ENCODE measurements around the gene ACVR1C.
"Not testable (repeated sequence)": the region's sequence is repeated elsewhere in the genome, so short reads cannot be mapped to it uniquely, and the experiment has no call there.

Gene ACVR1C

DNA sequence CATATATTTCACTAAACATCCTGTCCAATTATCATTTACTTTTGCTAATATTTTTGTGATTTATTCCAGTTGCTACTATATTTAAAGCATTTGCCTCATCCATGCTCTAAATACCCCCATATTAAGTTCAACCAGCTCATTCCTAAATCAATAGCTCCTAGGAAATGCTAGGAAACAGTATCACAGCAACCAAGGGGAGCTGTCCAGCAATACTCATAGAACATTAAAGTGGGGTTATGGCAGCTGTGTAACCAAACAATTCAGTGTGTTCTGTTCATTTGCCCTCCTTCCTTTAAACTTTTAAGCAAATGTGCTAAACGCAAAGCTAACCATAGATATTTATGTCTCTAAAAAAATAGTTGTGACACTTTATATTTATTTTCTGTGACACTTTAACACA is 41.1 kb downstream of the ACVR1C start:
- DNase-seq (ENCODE audit: extremely low read depth in 1 of 2, low read depth in 1 of 2): no peak

DNA sequence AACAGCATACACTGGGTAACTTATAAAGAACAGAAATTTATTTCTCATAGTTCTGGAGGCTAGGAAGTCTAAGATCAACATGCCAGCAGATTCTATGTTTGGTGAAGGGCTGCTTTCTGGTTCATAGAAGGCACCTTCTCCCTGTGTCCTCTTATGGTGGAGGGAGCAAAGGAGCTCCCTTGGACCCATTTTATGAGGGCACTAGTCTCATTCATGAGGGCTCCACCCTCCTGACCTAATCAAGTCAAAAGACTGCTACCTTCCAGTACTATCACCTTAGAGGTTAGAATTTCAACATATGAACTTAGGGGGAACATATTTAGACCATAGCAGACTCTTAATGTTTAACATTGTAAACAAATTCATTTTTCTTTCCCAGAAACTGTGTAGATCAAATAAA is 54.5 kb downstream of the ACVR1C start:
- DNase-seq (ENCODE audit: extremely low read depth in 1 of 2, low read depth in 1 of 2): no peak

DNA sequence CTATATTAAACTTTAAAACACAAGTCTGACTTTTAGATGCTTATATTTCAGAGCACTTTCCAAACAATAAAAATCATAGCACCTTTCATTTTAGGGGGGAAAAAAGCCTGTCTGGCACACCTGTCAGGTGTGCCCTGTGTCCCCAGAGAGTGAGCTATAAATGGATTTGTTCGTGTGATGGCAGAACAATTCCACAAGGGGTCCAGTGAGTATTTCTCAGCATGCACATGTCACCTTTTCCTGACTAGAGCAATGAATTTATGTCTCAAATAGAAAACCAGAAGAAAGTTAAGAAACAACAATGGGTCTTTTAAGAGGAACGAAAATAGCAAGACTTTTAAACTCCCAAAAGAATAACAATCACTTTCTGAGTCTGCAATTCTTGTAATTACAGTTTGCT is 55.9 kb downstream of the ACVR1C start:
- DNase-seq (ENCODE audit: extremely low read depth in 1 of 2, low read depth in 1 of 2): no peak

DNA sequence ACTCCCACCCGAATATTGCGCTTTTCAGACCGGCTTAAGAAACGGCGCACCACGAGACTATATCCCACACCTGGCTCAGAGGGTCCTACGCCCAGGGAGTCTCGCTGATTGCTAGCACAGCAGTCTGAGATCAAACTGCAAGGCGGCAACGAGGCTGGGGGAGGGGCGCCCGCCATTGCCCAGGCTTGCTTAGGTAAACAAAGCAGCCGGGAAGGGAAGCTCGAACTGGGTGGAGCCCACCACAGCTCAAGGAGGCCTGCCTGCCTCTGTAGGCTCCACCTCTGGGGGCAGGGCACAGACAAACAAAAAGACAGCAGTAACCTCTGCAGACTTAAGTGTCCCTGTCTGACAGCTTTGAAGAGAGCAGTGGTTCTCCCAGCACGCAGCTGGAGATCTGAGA is 62.0 kb downstream of the ACVR1C start:
- DNase-seq (ENCODE audit: extremely low read depth in 1 of 2, low read depth in 1 of 2): not testable (repeated sequence)

DNA sequence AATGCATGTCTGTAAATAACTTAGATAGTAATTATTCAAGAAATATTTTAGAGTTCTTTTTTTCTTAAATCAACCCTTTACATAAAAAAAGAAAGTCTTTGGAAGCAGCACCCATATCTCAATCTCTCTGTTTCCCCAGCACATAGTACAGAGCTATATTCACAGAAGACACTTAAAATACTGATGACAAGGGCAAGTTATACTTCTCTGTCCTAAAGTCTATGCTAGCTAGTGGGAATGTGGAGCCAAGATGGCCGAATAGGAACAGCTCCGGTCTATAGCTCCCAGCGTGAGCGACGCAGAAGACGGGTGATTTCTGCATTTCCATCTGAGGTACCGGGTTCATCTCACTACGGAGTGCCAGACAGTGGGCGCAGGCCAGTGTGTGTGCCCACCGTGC is 62.6 kb downstream of the ACVR1C start:
- not testable (repeated sequence) for DNase-seq (ENCODE audit: extremely low read depth in 1 of 2, low read depth in 1 of 2)

DNA sequence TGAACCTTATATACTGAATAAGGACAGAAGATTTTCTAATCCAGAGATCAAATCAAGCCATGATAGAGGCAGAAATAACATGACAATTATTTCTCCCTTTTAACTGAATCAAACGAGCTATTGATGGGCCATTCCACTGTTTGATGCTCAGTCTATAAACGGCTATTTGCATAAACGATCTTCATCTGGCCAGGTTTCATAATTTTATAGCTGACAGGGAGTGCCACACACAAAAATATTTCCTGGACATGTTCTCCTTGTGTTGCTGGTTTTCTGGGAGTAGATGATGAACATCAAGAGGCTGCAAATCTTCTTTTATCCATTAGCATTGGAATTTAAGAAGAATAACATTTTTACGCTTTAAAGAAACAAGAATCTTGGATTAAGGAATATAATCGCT is 63.1 kb downstream of the ACVR1C start:
- DNase-seq (ENCODE audit: extremely low read depth in 1 of 2, low read depth in 1 of 2): no peak

DNA sequence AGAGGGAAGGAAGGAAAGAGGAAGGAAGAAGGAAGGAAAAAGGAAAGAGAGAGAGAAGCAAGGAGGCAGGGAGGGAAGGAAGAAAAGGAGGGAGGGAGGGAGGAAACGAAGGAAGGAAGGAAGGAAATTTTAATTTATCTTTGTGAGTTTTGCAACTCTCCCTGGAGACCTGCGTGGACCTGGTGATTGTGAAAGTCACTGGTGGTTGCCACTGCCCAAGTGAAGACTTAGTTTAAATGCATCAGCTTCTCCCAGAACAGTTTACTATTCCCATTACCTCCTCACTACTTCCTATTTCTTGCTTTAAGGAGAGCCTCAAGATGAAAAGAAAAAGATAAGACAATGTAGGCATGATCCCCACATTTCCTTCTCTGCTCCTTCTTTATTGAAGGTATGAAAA is 68.8 kb downstream of the ACVR1C start:
- DNase-seq (ENCODE audit: extremely low read depth in 1 of 2, low read depth in 1 of 2): no peak

DNA sequence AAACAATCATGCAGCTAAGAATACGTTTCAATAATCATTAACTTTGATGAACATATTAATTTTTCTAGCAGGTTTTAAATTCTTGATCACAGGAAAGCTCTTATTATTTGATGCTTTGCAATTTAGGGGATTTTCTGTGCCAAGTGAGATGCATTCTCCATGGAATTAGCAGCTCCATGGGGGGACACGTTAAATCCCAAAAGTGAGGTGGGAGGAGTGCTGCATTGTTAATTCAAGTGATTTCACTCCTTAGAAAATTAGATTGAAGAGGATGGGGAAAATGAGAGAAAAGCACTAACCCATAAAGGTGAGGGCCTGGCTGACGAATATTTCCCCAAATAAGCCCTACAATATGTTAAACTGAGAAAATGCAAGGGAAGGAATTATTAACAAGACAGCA is 69.2 kb downstream of the ACVR1C start:
- no peak for DNase-seq (ENCODE audit: extremely low read depth in 1 of 2, low read depth in 1 of 2)

DNA sequence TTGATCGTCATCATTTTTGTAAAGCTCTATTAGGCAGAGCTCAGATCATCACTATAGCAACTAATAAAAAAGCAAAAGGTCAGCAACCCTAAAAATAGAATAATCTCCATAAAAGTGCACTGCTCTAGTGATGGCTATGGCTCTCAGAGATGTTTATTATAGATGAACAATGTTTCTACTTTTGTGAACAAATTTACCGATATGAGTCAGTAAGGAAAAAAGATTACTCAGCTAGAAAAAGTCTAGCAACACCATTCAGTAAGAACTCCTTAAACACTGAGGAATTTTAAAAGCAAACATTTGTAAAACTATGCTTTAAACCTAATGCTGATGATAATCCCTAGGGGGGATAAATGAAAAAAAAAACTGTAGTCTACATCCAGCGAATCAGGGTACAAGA is 69.6 kb downstream of the ACVR1C start:
- DNase-seq (ENCODE audit: extremely low read depth in 1 of 2, low read depth in 1 of 2): no peak

DNA sequence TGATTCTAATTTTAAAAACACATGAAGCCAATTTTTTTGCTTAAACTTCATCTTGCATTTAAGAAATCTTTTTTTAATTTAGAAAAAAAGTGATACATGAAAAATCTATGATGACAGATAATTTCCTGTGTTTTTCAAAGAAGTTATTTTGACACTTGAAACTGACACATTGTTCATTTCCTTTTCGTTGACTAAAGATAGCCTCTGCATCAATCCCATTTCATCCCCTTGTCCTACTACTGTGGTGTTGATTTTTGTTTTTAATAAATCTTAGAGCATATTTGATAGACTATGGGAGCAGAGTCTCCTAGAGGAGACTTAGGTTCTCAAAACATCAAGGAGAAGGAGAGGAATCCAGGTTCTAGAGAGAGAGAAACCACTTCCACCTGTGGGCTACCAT is 70.9 kb downstream of the ACVR1C start:
- DNase-seq (ENCODE audit: extremely low read depth in 1 of 2, low read depth in 1 of 2): no peak

DNA sequence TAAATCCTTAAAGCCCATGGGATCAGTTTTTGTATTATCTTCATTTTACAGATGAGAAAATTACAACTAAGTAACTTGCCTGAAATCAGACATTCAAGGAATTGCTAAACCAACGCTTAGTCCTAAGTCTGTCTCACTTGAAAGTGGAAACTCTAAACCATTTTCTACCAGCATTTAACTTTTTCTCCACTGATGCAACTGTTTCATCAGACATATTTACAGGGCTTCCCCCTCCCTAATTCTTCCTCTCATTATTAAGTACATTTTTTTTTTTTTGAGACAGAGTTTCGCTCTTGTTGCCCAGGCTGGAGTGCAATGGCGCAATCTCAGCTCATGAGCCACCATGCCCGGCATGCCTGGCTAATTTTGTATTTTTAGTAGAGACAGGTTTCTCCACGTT is 88.6 kb downstream of the ACVR1C start:
- DNase-seq (ENCODE audit: extremely low read depth in 1 of 2, low read depth in 1 of 2): no peak

DNA sequence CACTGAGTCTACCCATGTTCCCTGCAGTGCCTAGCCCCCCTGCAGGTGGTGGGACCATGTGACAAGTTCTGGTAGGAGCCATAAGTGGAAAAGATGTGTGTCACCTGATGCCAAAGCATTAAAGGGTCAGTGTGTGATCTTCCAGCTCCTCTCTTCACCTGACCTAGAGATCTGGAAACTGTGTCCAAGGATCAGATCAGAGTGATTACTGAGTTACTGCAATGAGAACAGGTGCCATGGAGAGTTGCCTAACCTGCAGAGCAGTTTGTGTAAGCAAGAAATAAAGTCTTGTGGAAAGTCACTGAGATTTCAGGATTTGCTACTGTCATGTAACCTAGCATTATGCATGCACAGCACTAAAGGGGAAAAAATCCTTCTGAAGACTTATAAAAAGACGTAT is 90.6 kb downstream of the ACVR1C start:
- DNase-seq (ENCODE audit: extremely low read depth in 1 of 2, low read depth in 1 of 2): no peak

DNA sequence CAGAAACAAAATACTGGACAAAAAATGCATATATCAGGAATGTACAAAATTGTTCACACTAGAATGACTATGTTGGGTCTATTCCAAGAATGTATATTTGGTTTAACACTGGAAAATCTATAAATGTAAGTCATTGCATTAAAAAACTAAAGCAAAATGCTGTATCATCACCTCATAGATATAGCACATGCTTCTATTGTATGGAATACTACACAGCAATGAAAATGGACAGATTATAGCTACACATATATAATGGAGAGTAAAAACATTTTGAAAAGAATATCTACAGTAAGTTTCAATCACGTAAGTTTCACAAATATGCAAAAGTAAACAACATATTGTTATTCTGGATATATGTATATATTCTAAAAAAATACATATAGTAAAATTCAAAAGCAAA is 91.8 kb downstream of the ACVR1C start:
- no peak for DNase-seq (ENCODE audit: extremely low read depth in 1 of 2, low read depth in 1 of 2)

DNA sequence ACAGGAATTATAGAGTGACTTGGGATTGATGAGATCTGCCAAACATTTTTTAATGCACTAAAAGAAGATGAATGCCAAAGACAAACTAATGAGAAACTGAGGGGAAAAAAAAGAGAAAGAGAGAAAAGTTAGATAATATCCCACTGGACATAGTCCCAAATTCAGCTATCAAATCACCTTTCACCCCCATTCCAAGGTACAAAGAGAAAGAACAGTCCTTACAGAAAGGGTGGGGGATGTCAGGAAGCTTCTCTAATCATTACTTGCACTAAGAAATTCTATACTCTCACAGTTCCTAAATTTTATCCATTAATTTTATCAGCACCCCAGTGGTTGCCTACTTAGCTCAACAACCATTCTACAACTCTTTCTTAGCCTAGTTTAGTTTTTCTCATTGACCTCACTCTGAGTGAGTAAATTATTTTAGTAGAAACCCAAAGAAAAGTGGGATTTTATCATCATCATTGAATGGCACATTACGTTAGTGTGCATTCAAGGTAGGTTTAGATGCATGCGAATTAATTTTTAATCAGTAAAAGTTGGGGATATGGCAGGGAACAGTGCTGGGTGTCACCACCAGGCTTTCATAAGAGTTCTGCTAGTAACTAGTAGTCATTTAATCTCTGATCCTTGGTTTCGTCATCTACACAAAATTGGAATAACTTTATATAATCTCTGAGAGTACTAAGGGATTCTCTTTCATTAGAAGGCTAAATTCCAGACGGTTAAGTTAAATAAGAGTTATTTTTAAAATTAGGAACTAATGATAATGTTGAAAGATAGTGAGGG is 99.5 kb downstream of the ACVR1C start:
- no peak for DNase-seq (ENCODE audit: extremely low read depth in 1 of 2, low read depth in 1 of 2)

DNA sequence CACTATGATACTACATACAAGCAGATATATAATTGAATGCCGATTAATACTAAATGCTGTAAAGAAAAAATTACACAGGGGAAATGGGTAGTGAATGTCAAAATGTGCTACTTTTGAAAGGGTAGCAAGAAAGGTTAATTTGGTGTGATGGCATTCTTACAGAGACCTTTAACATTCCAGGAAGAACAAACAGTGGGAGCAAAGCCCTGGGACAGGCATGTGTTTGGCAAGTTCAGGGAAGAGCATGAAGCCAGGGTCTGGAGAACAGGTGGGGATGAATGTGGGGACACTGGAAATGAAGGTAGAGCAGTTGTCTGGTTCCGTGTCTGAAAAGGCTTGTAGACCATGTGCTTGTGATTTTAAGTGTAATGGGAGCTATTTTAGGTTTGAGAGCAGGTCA is 102.6 kb downstream of the ACVR1C start:
- DNase-seq (ENCODE audit: extremely low read depth in 1 of 2, low read depth in 1 of 2): no peak

DNA sequence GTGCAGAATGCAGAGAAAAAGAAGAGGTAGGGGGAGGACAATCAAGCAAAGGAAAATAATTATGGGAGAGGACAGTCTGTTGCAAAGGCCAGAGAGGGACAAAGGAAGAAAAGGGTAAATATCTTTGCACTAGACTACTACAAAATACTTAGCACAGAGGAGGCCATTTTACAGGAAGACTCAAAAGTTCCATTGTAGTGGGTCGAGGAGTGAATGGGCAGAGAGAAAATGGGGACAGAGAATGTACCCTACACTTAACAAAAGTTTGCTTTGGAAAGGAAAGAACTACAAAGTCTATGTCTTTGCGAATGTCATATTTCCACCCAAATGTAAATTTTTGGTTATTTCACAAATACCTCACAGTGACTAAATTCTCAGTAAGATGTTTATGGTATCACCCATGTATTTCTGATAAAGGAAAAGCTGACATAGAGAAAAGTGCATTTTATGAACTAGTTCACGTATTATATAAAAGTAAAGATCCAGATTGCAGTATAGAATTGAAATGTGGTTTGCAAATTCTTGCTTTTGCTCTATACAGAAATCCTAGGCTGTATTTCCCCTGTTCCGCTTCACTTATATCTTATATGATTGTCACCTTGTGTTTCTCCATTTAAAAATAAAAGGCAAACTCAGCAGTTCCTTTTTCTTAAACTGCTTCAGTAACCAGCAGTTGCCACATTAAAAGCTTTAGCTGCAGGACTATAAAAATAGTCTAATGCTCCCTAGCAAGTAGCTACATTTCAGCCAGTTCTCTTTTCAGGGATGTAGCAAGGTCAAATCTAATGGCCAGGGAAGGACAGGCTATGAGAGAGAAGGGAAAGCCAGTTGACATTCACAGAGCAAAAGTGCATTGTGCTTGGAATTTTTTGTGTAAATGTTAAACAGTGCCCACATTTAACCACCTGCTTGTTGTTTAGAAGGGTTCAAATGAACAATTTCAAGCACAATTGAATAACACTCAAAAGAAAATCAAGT is 105.1 kb downstream of the ACVR1C start:
- no peak for DNase-seq (ENCODE audit: extremely low read depth in 1 of 2, low read depth in 1 of 2)

DNA sequence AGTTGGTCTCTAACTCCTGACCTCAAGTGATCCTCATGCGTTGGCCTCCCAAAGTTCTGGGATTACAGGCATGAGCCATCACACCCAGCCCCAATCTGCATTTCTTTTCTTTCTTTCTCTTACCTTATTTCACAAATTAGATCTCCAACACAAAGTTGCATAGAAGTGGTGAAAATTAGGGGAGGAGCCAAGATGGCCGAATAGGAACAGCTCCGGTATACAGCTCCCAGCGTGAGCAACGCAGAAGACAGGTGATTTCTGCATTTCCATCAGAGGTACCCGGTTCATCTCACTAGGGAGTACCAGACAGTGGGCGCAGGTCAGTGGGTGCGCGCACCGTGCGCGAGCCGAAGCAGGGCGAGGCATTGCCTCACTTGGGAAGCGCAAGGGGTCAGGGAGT is 113.7 kb downstream of the ACVR1C start:
- DNase-seq (ENCODE audit: extremely low read depth in 1 of 2, low read depth in 1 of 2): not testable (repeated sequence)

DNA sequence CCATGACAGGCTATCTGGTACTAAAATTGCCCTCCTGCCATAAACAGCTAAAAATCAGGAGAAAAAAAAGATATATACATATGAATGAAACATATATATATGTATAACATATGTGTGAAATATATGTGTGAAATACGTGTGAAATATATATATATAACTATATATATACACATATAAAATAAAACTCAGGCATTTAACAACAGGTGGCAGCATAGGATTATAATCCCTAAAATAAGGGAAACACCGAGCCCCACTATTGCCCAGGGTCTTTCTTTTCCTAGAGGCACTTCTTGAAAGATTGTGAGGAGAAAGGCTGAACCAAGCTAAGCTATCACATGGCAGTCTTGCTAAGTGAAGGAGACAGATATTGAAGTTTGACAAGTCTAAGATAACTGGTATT is 118.9 kb downstream of the ACVR1C start:
- DNase-seq (ENCODE audit: extremely low read depth in 1 of 2, low read depth in 1 of 2): no peak

DNA sequence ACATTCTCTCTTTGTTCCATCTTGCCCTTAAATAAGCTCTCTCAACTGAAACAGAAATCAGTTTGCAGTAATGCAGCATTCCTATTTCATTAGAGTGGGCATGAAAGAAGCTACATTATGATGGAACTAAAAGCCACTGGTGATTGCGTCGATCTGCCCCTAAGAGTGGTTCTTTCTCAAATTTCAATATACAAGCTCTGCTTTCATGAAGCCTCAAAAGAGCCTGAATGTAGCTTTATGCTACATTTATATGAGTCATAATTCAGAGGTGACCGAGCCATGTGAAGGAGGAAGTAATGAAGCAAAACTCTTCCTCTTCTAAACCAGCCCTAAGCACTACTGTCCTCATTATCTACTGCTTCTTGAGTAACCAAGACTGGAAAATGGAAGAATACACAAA is 120.0 kb downstream of the ACVR1C start:
- DNase-seq (ENCODE audit: extremely low read depth in 1 of 2, low read depth in 1 of 2): no peak

DNA sequence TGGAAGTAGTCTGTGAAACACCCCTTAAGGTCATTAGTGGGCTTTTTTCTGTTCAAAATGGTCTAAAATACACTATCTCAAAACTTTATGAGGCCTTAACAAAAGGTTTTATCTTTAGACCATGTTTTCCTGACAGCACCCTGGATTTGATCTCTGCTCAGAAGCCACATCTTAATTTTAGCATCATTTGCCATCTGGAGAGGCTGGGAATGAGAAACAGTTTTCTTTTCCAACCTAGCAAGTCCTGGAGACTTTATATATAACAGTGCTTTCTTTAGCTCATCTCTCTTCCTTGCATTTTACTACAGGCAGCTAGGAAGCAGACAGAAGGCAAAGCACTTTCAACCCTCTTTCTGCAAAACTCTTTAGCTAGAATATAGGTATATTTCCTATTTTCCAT is 122.1 kb downstream of the ACVR1C start:
- DNase-seq (ENCODE audit: extremely low read depth in 1 of 2, low read depth in 1 of 2): no peak

DNA sequence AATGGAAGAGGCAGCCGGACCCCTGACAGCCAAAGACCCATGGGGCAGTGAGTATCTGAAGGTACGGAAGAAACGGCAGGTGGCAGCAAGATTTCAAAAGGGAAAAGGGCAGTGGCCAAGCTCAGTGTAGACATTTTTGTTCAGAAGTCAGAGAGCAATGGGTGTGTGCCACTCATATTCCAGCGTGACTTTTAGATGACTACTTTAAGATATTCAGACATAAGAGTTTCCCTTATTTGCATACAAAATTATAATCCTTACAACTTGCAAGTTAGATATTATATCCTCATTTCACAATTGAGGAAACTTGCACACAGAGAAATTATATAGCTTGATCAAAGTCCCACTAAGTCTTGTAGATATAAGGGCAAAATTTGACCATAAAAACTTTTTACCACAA is 124.0 kb downstream of the ACVR1C start:
- no peak for DNase-seq (ENCODE audit: extremely low read depth in 1 of 2, low read depth in 1 of 2)

DNA sequence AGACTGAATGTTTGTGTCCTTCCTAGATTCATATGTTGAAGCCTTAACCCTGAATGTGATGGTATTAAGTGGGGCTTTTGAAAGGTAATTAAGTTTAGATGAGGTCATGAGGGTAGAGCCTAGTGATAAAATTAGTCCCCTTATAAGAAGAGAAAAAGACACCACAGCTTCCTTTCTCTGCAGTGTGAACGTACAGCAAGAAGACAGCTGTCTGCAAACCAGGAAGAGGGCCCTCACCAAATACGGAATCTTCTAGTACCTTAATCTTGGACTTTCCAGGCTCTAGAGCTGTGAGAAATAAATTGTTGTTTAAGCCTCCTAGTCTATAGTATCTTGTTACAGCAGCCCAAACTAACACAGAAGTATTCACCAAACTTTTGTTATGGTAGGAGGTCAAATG is 127.6 kb downstream of the ACVR1C start:
- DNase-seq (ENCODE audit: extremely low read depth in 1 of 2, low read depth in 1 of 2): no peak

All from activated CD8-positive, alpha-beta memory T cell treated with anti-CD3 and anti-CD28 coated beads for 1 hour (primary cell).